GM19463 (cell line): Measurements from ENCODE around the gene CIDEC.
A peak's percentile ranks its signal among the peaks of the same experiment; 100 is the strongest.

Experiments used
- ATAC-seq: cut with Tn5 transposase; IDR thresholded peaks from one replicate; pipeline ENCODE4 v1.9.1; 2021; ENCODE audit warnings: mild to moderate bottlenecking, moderate library complexity; ENCODE audit not compliant: unreplicated experiment

Gene CIDEC

GRCh38 chr3:9879830-9880549, at the start of gene CIDEC:
Gene CIDEC, minus strand, starts transcription at chr3:9880253. Its CDS starts 1,767 bp downstream, at chr3:9878486.
- peak; percentile 48 for ATAC-seq

GRCh38 chr3:9928158-9928557, 48.1 kb upstream of the CIDEC start:
- ATAC-seq: no peak

GRCh38 chr3:9918261-9919038, 38.4 kb upstream of the CIDEC start:
- no peak for ATAC-seq

GRCh38 chr3:9917820-9918219, 37.8 kb upstream of the CIDEC start:
- no peak for ATAC-seq

GRCh38 chr3:9916734-9917680, 37.0 kb upstream of the CIDEC start, which contains the start of gene IL17RC:
Gene IL17RC, plus strand, starts transcription at chr3:9917098. Its CDS starts 218 bp downstream, at chr3:9917316.
- ATAC-seq: peak; percentile 38

GRCh38 chr3:9916346-9916733, 36.3 kb upstream of the CIDEC start:
- no peak for ATAC-seq

GRCh38 chr3:9915254-9916141, 35.4 kb upstream of the CIDEC start:
- ATAC-seq: no peak

- ATAC-seq: no peak
These were observed 34.7 kb upstream of the CIDEC start for GRCh38 chr3:9914559-9915253.

- ATAC-seq: no peak
These were observed 34.0 kb upstream of the CIDEC start for GRCh38 chr3:9914011-9914410.

GRCh38 chr3:9913601-9914000, 33.5 kb upstream of the CIDEC start:
- ATAC-seq: no peak

GRCh38 chr3:9912294-9912935, 32.4 kb upstream of the CIDEC start:
- no peak for ATAC-seq

GRCh38 chr3:9911863-9912262, 31.8 kb upstream of the CIDEC start:
- ATAC-seq: no peak

- ATAC-seq: peak; percentile 66
These were observed 29.4 kb upstream of the CIDEC start for GRCh38 chr3:9909221-9910013.

GRCh38 chr3:9908286-9908685, 28.2 kb upstream of the CIDEC start:
- ATAC-seq: no peak

GRCh38 chr3:9906480-9906879, 26.4 kb upstream of the CIDEC start:
- ATAC-seq: no peak

GRCh38 chr3:9903904-9904303, 23.9 kb upstream of the CIDEC start:
- no peak for ATAC-seq

- ATAC-seq: no peak
These were observed 23.2 kb upstream of the CIDEC start for GRCh38 chr3:9903238-9903624.
